Stomach (tissue), 19 donors: Measurements from ENCODE around the gene CPXM2. TPM values are rescaled to one million over a fixed set of nuclear protein-coding genes. Genes with fewer than 3 reads are reported as not detected.

ENCODE experiments used
- DNase-seq, 2 donors: peaks; one replicate each; pipeline versions ENCODE4 v3.0.0 to v3.0.0-alpha.2; 2013 to 2019
- H3K27ac ChIP-seq, 5 donors: fragments of 200-600 bp in 4 of 5; sonication (generic) in 4 of 5; one replicate each; pipeline ENCODE4 v1.5.1; 2013 to 2019; ENCODE audit warnings: mild to moderate bottlenecking in 1 of 5, moderate library complexity in 1 of 5
- H3K27me3 ChIP-seq, 3 donors: fragments of 200-600 bp; sonication (generic); one replicate each; pipeline ENCODE4 v1.5.1; 2017 to 2019; ENCODE audit warnings: mixed run types in 1 of 3
- H3K36me3 ChIP-seq, 4 donors: fragments of 200-600 bp; sonication (generic); 1 replicate in 3 of 4; 2 replicates in 1 of 4; pipeline ENCODE4 v1.5.1; 2016 to 2019
- H3K4me1 ChIP-seq, 4 donors: fragments of 200-600 bp; sonication (generic); one replicate each; pipeline ENCODE4 v1.5.1; 2016 to 2019
- H3K4me3 ChIP-seq, 4 donors: fragments of 200-600 bp; sonication (generic) in 3 of 4; one replicate each; pipeline ENCODE4 v1.5.1; 2016 to 2019; ENCODE audit warnings: mild to moderate bottlenecking in 1 of 4
- H3K9me3 ChIP-seq, 4 donors: fragments of 200-600 bp; sonication (generic); one replicate each; pipeline ENCODE4 v1.5.1; 2016 to 2019
- EP300 ChIP-seq: sonication (generic); formaldehyde crosslinking; IDR thresholded peaks from one replicate; pipeline ENCODE4 v1.6.1; 2017; ENCODE audit warnings: antibody characterized with exemption
- POLR2A ChIP-seq, 4 donors: fragments of 450-650 bp; IDR thresholded peaks; one replicate each; pipeline ENCODE4 v1.6.1; 2016; ENCODE audit warnings: antibody characterized with exemption in 4 of 4, control low read depth in 2 of 4, mild to moderate bottlenecking in 1 of 4, moderate library complexity in 1 of 4
- POLR2AphosphoS5 ChIP-seq, 3 donors: sonication (generic); formaldehyde crosslinking; IDR thresholded peaks; one replicate each; pipeline ENCODE4 v1.6.1; 2016; ENCODE audit warnings: antibody characterized with exemption in 3 of 3
- WGBS, 5 donors: extraction: QIAGEN DNeasy Blood & Tissue Kit in 3 of 5; methylation state at CpG; one replicate each; pipeline versions ENCODE4 v1.1.5 to v1.1.7; 2013 to 2018; 5-methylcytosine and 5-hydroxymethylcytosine counted together
- intact Hi-C: fragments of 100-400 bp; cut with DNase I; formaldehyde crosslinking; loops from one replicate; pipeline ENCODE4 v1.15.1; 2023; ENCODE audit warnings: low total_unique reads
- long read RNA-seq, 10 donors: transcript quantifications; one replicate each; lab custom pipeline, GENCODE V29; 2026
- polyA plus RNA-seq, 3 donors: library from polyadenylated mRNA; stranded (reverse); fragments of 200-250 nt; gene quantifications; one replicate each; pipeline ENCODE4 v1.2.3, GENCODE V29; 2013
- total RNA-seq, 5 donors: library from RNA; depleted of rRNA; stranded (reverse); fragments of >200 nt; gene quantifications; one replicate each; pipeline versions ENCODE4 v1.1.0 to v1.2.3, GENCODE V29; 2014 to 2016
- TF ChIP-seq, protein P1 (sequence below), 7 experiments: fragments of 450-650 bp in 4 of 7; fragments of 200-600 bp in 3 of 7; sonication (generic) in 3 of 7; IDR thresholded peaks; one replicate each; pipeline ENCODE4 v1.5.1; 2016 to 2019; ENCODE audit warnings: antibody characterized with exemption in 7 of 7, control low read depth in 2 of 7, mild to moderate bottlenecking in 1 of 7
- donor health status: healthy with polysubstance abuse.
- donor health status: Bipolar disorder and iron deficiency.
- donor health status: healthy.

The CPXM2 gene
- 10 to 100 TPM in 3 of 5 donors, 1 to 10 TPM in 2; 9.8 to 33.5 (median 12.8) TPM for total RNA-seq
- 1 to 10 TPM in 1 of 3 donors, under 1 TPM in 2; 0.46 to 7.9 (median 0.62) TPM for polyA plus RNA-seq
- long read RNA-seq, donor 1, partial matches to known transcripts: 0 of 2 reads
- long read RNA-seq, donor 1, other reads (novel, unspliced or antisense): 0 of 2 reads
- long read RNA-seq, donor 2, transcript CPXM2-201 (14 exons, 3,554 nt): major isoform, 6 of 6 reads
- long read RNA-seq, donor 2, partial matches to known transcripts: 0 of 6 reads
- long read RNA-seq, donor 2, other reads (novel, unspliced or antisense): 0 of 6 reads
- long read RNA-seq, donor 3, partial matches to known transcripts: 15 of 17 reads
- long read RNA-seq, donor 3, other reads (novel, unspliced or antisense): 0 of 17 reads
- long read RNA-seq, donor 4, partial matches to known transcripts: 0 of 1 reads
- long read RNA-seq, donor 4, other reads (novel, unspliced or antisense): 0 of 1 reads
- long read RNA-seq, donor 5, partial matches to known transcripts: 0 of 3 reads
- long read RNA-seq, donor 5, other reads (novel, unspliced or antisense): 0 of 3 reads
- long read RNA-seq, donor 6, partial matches to known transcripts: 0 of 1 reads
- long read RNA-seq, donor 6, other reads (novel, unspliced or antisense): 0 of 1 reads
- long read RNA-seq, donor 7, partial matches to known transcripts: 22 of 25 reads
- long read RNA-seq, donor 7, other reads (novel, unspliced or antisense): 0 of 25 reads
- long read RNA-seq, donor 8, transcript CPXM2-201 (14 exons, 3,554 nt): major isoform, 5 of 5 reads
- long read RNA-seq, donor 8, partial matches to known transcripts: 0 of 5 reads
- long read RNA-seq, donor 8, other reads (novel, unspliced or antisense): 0 of 5 reads
- long read RNA-seq, donor 9: 0 reads
- long read RNA-seq, donor 10, partial matches to known transcripts: 0 of 2 reads
- long read RNA-seq, donor 10, other reads (novel, unspliced or antisense): 0 of 2 reads

DNA sequence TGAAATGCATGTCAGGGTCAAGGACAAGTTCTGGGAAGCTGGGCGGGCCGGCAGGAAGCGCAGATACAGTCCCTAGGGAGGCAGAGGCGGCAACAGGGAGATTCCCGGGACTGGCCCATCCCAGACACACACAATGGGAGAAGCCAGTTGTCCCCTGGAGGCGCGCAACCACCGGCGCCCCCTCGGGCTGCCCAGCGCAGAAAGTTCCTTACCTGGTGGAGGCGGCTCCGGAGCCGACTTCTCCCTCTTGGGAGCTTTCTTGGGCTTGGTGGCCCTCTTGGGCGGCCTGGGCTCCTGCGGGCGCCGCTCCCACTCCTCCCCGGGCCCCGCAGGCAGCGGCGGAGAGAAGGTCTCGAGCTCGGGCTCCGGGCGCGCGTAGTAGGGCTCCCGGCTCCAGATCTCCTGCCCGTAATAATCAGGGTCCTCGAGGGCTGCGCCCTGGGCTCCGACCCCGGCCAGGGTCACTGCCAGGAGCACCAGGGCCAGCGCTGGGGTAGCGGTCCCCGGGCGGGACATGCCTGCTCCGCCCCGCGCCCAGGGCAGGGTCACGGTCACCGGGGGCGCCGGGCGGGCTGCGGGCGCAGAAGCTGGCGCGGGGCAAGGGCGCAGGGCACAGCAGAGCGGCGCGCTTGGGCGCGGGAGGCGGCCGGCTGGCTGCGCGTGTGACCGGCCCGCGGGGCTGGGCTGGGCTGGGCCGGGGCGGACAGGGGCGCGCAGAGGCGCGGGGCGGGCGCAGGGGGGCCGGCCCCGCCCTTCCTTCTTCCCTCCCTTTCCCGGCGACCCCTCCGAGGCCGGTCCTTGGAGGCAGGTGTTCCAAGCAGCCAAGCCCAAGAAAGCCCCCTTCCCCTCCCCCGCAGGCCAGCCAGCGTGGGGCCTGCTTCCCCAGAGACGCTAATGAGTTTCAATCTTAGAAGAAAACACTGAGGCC lies at the start of gene CPXM2:
Gene CPXM2, minus strand, starts transcription at position 664 of the 928 bp plus-strand sequence. Its CDS starts 148 bp downstream, at position 516.
- no peaks in the 10 kb centered on the region for H3K36me3 ChIP-seq
- WGBS, 5 donors: 5 to 11% (median 8%) methylated on average over 38 to 80 of the region's 80 CpGs
- peak within 1 kb of the TSS; percentile 24 to 56 (median 44) for H3K4me3 ChIP-seq
- peaks cover 0 to 49% (median 16%) of the 10 kb centered on the region in 3 donors for H3K27me3 ChIP-seq
- H3K27ac ChIP-seq: peak within 1 kb of the TSS in 4 of 5 donors; percentile 74 to 94 (median 84)
- peaks cover 0 to 3% (median 0%) of the 10 kb centered on the region in 4 donors for H3K9me3 ChIP-seq
- peaks cover 0 to 18% (median 0%) of the 10 kb centered on the region in 4 donors for H3K4me1 ChIP-seq
- intact Hi-C loops: no loop called here
- peak in 1 of 2 donors; percentile 39 for DNase-seq
- TF ChIP-seq POLR2A (IDR thresholded peaks at IDR 0.05) (no peak), POLR2AphosphoS5 (IDR thresholded peaks at IDR 0.05) (no peak), EP300 (no peak)
- TF ChIP-seq, protein P1, sequence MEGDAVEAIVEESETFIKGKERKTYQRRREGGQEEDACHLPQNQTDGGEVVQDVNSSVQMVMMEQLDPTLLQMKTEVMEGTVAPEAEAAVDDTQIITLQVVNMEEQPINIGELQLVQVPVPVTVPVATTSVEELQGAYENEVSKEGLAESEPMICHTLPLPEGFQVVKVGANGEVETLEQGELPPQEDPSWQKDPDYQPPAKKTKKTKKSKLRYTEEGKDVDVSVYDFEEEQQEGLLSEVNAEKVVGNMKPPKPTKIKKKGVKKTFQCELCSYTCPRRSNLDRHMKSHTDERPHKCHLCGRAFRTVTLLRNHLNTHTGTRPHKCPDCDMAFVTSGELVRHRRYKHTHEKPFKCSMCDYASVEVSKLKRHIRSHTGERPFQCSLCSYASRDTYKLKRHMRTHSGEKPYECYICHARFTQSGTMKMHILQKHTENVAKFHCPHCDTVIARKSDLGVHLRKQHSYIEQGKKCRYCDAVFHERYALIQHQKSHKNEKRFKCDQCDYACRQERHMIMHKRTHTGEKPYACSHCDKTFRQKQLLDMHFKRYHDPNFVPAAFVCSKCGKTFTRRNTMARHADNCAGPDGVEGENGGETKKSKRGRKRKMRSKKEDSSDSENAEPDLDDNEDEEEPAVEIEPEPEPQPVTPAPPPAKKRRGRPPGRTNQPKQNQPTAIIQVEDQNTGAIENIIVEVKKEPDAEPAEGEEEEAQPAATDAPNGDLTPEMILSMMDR (IDR thresholded peaks at IDR 0.05): no peak

- no peaks in the 10 kb centered on the region for H3K36me3 ChIP-seq
- TF ChIP-seq, protein P1 (IDR thresholded peaks at IDR 0.05): no peak
- TF ChIP-seq POLR2AphosphoS5 (IDR thresholded peaks at IDR 0.05): no peak
- TF ChIP-seq POLR2A (IDR thresholded peaks at IDR 0.05): no peak
- no peak for TF ChIP-seq EP300
- peaks cover 0 to 1% (median under 1%) of the 10 kb centered on the region in 4 donors for H3K9me3 ChIP-seq
- no peaks in the 10 kb centered on the region for H3K4me1 ChIP-seq
- no peak overlapping the region for H3K27ac ChIP-seq
- H3K4me3 ChIP-seq: no peak overlapping the region
- no peaks in the 10 kb centered on the region for H3K27me3 ChIP-seq
- intact Hi-C loops: no loop called here
- DNase-seq: no peak
- 85 to 94% (median 92%) methylated on average over 7 of the region's 7 CpGs for WGBS, 5 donors
These were observed 48.0 kb upstream of the CPXM2 start for GRCh38 chr10:123939591-123939990.

DNA sequence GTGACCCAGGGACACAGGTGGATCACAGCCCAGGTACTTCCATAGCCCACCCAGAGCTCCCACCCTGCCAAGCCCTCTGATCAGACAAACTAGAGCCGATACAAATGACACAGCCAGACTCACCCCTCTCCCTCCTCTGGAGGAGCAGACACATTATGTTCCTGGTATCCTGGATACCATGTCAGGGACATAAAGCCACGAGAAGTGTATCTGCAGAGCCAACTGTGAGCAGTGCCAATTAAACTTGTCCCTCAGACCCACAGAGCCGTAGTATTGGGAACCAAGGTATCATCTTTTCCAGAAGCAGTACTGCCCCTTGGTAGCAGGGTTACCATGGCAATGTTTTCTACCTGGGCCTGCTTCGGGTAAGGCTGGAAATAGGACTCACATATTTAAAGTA lies 47.3 kb upstream of the CPXM2 start:
- no peaks in the 10 kb centered on the region for H3K27me3 ChIP-seq
- H3K4me1 ChIP-seq: no peaks in the 10 kb centered on the region
- TF ChIP-seq POLR2AphosphoS5 (IDR thresholded peaks at IDR 0.05) (no peak), EP300 (no peak), POLR2A (IDR thresholded peaks at IDR 0.05) (no peak)
- TF ChIP-seq, protein P1 (IDR thresholded peaks at IDR 0.05): no peak
- H3K9me3 ChIP-seq: peaks cover 0 to 8% (median 3%) of the 10 kb centered on the region in 4 donors
- WGBS, 5 donors: 81 to 93% (median 89%) methylated on average over 3 to 4 of the region's 4 CpGs
- no peaks in the 10 kb centered on the region for H3K36me3 ChIP-seq
- H3K27ac ChIP-seq: no peak overlapping the region
- intact Hi-C loops: no loop called here
- DNase-seq: no peak
- no peak overlapping the region for H3K4me3 ChIP-seq
